Stimulated activated CD4-positive, alpha-beta T cell treated with anti-CD3 and anti-CD28 coated beads, Interleukin-1b, Interleukin-23, amount 100 ng/mL, for 1 hour (primary cell): Measurements from ENCODE around the gene ZBTB34.

Experiments
- DNase-seq, 2 donors: peaks; one replicate each; pipeline ENCODE4 v3.0.0-alpha.2; 2020; ENCODE audit warnings: low read depth in 2 of 2

Gene ZBTB34

GRCh38 chr9:126919193-126919592, 58.8 kb downstream of the ZBTB34 start:
- DNase-seq: no peak

GRCh38 chr9:126925876-126926275, 65.4 kb downstream of the ZBTB34 start:
- DNase-seq: no peak

DNA sequence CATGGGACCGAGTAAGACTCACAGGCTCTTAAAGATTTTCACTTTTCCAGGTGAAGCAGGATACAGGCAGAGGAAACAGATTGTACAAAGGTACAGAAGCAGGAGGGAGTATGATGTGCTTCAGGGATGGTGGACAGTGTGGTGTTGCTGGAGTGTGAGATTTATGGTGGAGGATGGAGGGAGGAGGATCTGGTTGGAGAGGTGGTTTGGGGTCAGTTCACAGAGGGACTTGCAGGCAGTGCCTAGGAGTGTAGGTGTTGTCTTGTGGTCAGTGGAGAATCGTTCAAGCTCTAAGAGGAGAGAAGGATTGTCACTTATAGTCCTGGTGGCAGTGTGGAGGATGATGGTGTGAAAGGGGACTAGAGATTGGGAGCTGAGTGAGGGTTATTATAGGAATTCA, 65.9 kb downstream of the ZBTB34 start:
- DNase-seq: no peak

DNA sequence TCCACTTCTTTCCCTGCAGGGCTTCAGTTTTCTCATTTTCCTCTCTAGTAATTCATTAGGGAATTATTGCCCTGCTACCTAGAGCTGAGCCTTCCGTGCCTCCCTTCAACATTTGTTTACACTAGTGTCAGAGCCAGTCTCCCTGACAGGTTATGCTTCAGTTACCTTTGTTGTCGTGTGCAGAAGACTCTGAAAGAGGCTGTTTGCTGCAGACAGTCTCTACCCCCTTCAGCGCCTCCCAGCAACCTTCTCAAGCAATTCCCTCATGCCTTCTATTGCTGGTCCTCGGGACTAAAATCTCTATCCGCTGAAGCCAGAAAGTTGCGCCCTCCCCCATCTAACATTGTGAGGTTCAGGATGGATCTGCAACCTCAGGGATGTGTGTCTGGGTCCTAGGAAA, 67.0 kb downstream of the ZBTB34 start:
- no peak for DNase-seq

DNA sequence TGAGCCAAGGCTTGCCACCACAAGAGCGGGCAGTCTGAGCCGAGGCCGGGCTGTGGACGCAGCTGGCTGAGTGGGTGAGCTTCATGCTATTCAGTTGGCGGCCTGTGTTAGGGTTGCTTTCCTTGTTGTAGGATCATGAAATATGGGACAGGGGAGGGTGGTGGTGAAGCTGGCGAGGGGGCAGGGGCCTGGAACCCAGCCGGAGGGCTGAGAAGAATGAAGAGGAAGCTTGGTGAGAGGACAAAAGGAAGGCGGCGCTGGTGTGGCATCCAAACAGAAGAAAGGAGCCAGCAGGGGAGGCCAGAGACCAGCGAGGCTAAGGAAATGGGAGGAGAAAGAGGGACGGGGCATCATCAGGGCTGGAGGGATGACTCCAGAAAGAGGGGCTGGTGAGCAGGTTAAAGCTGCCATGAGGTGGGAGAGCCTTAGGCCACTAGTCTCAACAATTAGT, 72.5 kb downstream of the ZBTB34 start:
- no peak for DNase-seq

DNA sequence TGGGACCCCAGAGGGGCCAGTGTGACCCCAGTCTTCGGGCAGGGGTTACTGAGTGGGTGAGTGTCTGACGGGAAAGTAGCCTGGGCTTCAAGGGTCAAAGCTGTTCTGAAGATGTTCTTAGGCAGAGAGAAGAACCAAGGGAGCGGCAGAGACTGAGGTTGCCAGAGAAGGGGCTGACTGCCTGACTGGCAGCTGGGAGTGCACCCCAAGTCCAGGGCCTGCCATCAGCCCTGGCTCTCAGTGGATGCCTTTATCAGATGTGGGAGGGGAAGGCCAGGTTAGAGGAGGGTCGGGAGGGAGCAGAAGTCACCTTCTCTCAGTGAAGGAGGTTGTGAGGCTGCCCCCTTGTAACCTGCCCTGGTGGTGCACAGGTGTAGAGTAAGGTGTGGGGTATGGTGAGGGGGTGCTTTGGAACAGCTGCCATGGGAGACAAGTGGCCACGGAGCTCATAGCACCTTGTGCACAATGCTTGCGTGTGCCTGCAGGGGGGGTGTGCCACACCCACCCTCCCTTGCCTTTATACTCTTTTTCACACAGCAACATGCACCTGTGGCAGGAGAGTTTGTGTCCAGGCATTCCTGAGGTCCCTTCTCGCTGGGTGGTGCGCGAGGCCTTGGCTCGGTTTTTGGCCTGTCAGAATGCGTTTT, 73.0 kb downstream of the ZBTB34 start:
- no peak for DNase-seq

DNA sequence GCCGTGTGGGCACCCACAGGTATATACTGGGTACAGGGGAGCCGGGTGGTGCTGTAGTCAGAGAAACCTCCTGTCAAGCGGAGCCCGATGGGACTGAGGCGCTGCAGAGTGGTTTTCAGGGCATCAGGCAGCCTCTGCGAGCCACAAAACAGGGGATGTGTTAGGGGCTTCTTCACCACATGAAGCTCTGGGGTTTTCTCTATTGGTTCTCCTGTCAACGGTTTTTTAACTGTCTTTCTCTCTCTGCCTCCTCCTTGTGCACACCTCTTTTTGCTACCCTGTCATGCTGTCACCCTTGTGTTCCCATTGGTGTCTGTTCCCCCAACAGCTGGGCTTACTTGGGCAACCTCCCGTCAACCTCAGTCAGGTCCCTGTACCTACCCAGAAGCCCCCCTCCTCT, 74.0 kb downstream of the ZBTB34 start:
- no peak for DNase-seq
